ENCODE results near the gene EIF1B. TPM values are rescaled to one million over a fixed set of nuclear protein-coding genes. Genes with fewer than 3 reads are reported as not detected.

The EIF1B gene
- total RNA-seq, 4 donors from 2014 or later = 17.1 to 33.2 (median 23.9) TPM

- no peak overlapping the region for H3K4me3 ChIP-seq (ENCODE audit: low read depth, poor library complexity, severe bottlenecking)
Measured at GRCh38 chr3:40292637-40293349, 16.7 kb upstream of the EIF1B start.

GRCh38 chr3:40294434-40294833 is 15.1 kb upstream of the EIF1B start:
- WGBS, 2 donors = 88 to 100% methylated on average over 1 of the region's 1 CpG

More at GRCh38 chr3:40292637-40293349, 16.7 kb upstream of the EIF1B start:
- intact Hi-C loops (cut with DNase I; ENCODE audit: low total_unique reads) = no loop called here
- no peak for TF ChIP-seq POLR2A (IDR thresholded peaks at IDR 0.05)
- no peak for TF ChIP-seq CTCF (IDR thresholded peaks at IDR 0.05)
- 53 to 67% methylated on average over 4 of the region's 4 CpGs for WGBS, 2 donors
- DNase-seq (ENCODE audit: low spot score in 2 of 2) = no peak

GRCh38 chr3:40298075-40298474 is 11.4 kb upstream of the EIF1B start:
- no peak overlapping the region for H3K4me3 ChIP-seq (ENCODE audit: low read depth, poor library complexity, severe bottlenecking)
- intact Hi-C loops (cut with DNase I; ENCODE audit: low total_unique reads) = no loop called here
- no peak for DNase-seq (ENCODE audit: low spot score in 2 of 2)
- TF ChIP-seq CTCF (IDR thresholded peaks at IDR 0.05) = no peak
- 96 to 99% methylated on average over 2 of the region's 2 CpGs for WGBS, 2 donors

More at GRCh38 chr3:40294434-40294833, 15.1 kb upstream of the EIF1B start:
- DNase-seq (ENCODE audit: low spot score in 2 of 2) = no peak
- intact Hi-C loops (cut with DNase I; ENCODE audit: low total_unique reads) = no loop called here
- TF ChIP-seq POLR2A (IDR thresholded peaks at IDR 0.05) = no peak
- no peak for TF ChIP-seq CTCF (IDR thresholded peaks at IDR 0.05)
- no peak overlapping the region for H3K4me3 ChIP-seq (ENCODE audit: low read depth, poor library complexity, severe bottlenecking)

- intact Hi-C loops (cut with DNase I; ENCODE audit: low total_unique reads) = no loop called here
- no peak for TF ChIP-seq CTCF (IDR thresholded peaks at IDR 0.05)
- no peak for TF ChIP-seq POLR2A (IDR thresholded peaks at IDR 0.05)
- DNase-seq (ENCODE audit: low spot score in 2 of 2) = no peak
- 82% methylated on average over 5 of the region's 5 CpGs for WGBS, 2 donors
- H3K4me3 ChIP-seq (ENCODE audit: low read depth, poor library complexity, severe bottlenecking) = no peak overlapping the region
Measured at GRCh38 chr3:40299130-40299720, 10.3 kb upstream of the EIF1B start.

- DNase-seq (ENCODE audit: low spot score in 2 of 2) = no peak
- no peak overlapping the region for H3K4me3 ChIP-seq (ENCODE audit: low read depth, poor library complexity, severe bottlenecking)
- WGBS, 2 donors = 68 to 78% methylated on average over 3 of the region's 3 CpGs
Measured at GRCh38 chr3:40299721-40300335, 9.7 kb upstream of the EIF1B start.

GRCh38 chr3:40302784-40303183 is 6.7 kb upstream of the EIF1B start:
- intact Hi-C loops (cut with DNase I; ENCODE audit: low total_unique reads) = no loop called here
- 48 to 72% methylated on average over 1 of the region's 1 CpG for WGBS, 2 donors

More at GRCh38 chr3:40299721-40300335, 9.7 kb upstream of the EIF1B start:
- intact Hi-C loops (cut with DNase I; ENCODE audit: low total_unique reads) = no loop called here
- no peak for TF ChIP-seq POLR2A (IDR thresholded peaks at IDR 0.05)

More at GRCh38 chr3:40302784-40303183, 6.7 kb upstream of the EIF1B start:
- no peak for DNase-seq (ENCODE audit: low spot score in 2 of 2)
- no peak overlapping the region for H3K4me3 ChIP-seq (ENCODE audit: low read depth, poor library complexity, severe bottlenecking)
- TF ChIP-seq POLR2A (IDR thresholded peaks at IDR 0.05) (no peak), CTCF (IDR thresholded peaks at IDR 0.05) (no peak)
